HuH-7 (cell line): Measurements from ENCODE around the gene HMGB4.

Experiments used
- DNase-seq: peaks from one replicate; pipeline ENCODE4 v3.0.0; 2011; ENCODE audit warnings: low spot score

Gene HMGB4

GRCh38 chr1:33848205-33848937 is 15.5 kb upstream of the HMGB4 start:
- no peak for DNase-seq

DNA sequence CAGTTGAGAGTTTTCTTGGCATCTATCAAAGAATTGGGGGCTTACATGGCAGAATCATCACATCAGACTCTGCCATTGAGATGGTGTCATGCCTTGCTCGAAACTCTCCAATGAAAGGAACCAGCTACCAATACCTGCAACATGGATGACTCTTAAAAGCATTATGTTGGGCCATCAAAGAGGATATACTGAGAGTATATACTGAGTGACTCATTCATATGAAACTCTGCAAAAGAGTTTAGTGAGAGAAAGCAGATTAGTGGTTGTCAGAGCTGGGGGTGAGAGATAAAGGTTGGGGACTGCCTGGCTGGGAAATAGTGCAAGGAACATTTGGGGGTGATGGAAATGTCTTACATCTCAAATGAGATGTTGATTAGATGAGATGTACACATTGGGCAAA is 14.7 kb upstream of the HMGB4 start:
- no peak for DNase-seq

DNA sequence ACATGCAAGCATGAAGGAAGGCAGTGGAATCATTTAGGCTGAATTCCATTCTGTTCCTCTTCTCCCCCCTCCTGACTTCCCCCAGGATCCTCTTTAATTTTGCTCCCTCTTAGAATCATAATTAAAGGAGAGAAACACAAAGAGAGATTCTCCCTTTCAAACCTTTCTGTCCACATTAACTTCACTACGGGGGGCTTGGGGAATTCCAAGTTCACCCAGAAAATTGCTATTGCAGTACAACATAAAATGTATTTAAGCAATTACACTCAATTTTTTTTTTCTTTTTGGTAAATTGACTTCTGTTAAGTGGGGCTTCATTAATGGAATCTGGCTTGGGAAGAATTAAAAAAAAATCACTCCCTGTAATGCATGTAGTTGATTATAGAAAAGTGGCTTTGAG is 13.4 kb upstream of the HMGB4 start:
- no peak for DNase-seq

DNA sequence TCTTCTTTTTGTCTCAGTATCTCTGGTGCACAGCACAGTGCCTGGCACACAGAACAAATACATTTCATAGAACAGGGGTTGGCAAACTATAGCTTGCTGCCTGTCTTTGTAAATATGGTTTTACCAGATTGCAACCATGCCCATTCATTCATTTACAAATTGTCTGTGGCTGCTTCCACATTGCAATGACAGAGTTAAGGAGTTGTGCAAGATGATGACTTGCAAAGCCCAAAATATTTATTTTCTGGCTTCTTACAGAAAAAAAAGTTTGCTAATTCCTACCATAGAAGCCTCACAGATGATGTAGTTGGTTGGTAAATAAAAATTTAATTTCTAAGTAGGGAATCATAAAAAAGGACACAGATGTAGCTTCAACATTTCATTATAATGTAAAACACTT is 11.2 kb upstream of the HMGB4 start:
- DNase-seq, result no peak

GRCh38 chr1:33853431-33853830 is 10.4 kb upstream of the HMGB4 start:
- no peak for DNase-seq

DNA sequence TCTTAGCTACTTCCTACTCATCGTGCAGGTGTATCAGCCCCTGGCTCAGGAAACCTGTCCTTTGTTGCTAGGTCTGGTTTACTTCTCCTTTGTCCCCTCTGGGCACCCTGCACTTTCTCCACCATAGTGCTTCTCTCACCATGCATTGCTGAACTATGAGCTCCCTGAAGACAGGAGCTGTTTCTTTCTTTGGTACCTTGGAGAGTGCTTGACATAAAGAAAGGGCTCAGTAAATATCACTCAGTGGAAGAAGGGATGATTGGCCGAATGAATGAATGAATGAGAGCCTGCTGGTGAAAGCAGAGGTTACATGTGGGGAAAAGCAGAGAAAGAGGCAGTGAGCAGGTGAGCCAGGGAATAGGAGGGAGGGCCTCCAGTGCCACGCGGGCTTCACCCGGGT is 9.8 kb upstream of the HMGB4 start:
- no peak for DNase-seq

- DNase-seq, result no peak
Measured at GRCh38 chr1:33860671-33861070, 3.2 kb upstream of the HMGB4 start.

- no peak for DNase-seq
Measured at GRCh38 chr1:33864460-33865389, 846 bp downstream of the HMGB4 start.

DNA sequence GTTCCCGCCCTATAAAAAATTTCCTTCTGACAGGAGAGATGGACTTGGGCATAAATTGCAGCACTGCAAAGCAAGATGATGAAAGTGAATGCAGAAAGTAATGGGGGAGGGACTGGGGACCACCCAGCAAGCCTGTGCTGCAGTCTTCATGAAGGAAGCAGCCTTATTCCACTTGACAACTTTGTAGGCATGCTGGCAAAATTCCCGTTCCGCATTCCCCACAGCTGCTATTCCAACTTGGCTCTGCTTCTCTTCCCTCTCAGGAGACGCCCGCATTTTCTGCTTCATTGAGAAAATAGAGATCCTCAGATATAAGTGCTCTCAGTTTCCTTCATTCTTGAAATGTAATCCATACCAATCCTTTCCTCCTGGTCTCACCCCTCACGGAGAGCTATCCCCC is 2.4 kb downstream of the HMGB4 start:
- no peak for DNase-seq

- DNase-seq, result no peak
Measured at GRCh38 chr1:33867684-33868083, 3.8 kb downstream of the HMGB4 start.

GRCh38 chr1:33872275-33872674 is 8.4 kb downstream of the HMGB4 start:
- no peak for DNase-seq

DNA sequence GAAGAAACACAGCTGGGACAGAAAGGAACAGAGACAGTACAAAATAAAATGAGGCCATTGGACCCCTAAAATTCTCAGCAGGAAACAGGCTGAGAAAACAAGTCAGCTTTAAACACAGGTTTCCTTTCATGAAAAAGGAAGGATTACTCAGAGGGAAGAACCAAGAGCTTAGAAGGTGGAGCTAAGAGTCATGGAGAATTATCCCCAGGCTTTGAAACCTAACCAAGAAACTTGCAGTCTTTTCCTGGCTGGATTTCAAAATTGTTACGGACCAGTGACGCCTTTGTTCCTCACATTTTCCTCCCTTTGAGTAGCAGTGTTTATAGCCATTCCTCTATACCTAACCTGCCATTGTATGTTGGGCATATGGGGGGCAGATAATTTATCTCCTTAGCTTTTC is 8.8 kb downstream of the HMGB4 start:
- DNase-seq, result no peak

- no peak for DNase-seq
Measured at GRCh38 chr1:33874636-33875035, 10.8 kb downstream of the HMGB4 start.

- no peak for DNase-seq
Measured at GRCh38 chr1:33875862-33876261, 12.0 kb downstream of the HMGB4 start.

DNA sequence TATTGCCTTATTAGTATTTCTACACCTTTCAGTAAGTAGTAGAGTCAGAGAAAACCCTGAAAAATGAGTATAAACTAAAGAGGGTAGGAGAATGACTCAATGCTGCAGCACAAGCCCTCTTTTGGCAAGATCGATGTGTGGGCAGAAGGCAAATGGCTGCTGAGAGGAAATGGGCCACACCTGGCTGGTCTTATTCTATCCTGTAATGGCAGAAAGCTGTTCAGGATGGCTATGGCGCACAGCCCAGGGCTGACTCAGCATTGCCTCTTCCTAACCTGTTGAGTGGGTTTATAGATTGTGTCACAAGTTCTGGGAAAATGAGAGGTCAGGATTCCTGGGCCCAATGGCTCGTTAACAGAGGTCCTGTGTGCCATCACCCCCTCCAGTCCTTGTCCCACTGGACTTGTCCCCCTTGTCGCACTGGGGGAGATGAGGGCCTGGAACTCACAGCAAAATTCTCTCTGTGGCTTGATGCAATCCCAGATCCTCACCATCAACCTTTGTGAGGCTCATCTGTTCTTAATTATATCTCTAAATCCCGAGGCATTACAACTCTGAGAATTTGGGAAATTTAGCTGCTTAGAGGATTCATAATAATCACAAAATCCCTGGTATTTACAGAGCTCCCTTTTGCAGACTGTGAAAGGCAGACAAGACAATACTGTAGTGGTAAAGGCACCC is 13.2 kb downstream of the HMGB4 start:
- DNase-seq, result no peak

- DNase-seq, result no peak
Measured at GRCh38 chr1:33878392-33878791, 14.5 kb downstream of the HMGB4 start.

- DNase-seq, result no peak
Measured at GRCh38 chr1:33880305-33880704, 16.4 kb downstream of the HMGB4 start.

DNA sequence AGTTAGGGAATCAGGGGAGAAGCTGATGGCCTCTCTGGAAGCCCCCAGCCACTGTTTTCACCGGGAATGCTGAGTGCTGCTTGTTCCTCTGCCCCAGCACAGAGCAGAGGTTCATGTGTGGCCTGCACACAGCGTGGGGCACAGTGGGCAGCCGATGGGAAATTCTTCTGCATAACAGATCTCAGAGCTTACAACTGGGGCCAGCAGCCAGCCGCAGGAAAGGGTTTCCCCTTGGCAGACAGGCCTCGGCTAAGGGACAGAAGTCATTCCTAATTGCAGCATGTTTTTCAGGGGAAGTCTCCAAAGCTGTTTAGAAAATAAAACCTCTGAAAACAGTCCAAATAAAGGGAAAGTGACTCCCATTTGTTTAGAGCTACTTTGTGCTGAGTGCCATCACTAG is 22.6 kb downstream of the HMGB4 start:
- no peak for DNase-seq

DNA sequence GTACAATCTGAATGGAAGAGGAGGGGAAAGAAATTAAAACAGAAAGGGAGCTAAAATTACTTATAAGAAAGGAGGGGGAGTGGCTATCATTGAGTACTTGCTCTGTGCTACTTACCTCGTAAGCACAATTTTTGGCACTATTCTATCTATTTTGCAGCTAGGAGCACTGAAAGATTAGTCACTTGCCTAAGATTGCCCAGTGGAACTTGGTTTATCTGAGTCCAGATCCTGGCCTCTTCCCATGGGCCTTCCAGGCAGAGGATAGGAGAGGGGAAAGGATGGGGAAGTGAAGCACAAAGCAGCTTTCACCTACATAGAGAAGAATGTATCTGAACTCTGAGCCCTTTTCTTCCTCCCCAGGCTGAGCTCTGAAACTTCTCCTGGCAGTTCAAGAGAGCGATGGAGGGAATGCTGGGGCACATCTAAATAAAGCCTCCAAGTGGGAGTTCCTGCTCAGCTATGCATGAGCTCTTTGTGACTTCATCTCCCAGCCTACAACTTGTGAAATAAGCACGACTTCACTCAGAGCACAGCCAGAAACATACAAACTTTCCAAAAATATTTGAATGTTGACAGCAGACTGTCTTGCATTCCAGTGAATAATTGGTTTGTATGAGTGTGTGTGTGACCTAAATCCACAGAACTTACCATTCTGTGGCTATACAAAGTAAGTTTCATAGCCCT is 29.4 kb downstream of the HMGB4 start:
- DNase-seq, result no peak

DNA sequence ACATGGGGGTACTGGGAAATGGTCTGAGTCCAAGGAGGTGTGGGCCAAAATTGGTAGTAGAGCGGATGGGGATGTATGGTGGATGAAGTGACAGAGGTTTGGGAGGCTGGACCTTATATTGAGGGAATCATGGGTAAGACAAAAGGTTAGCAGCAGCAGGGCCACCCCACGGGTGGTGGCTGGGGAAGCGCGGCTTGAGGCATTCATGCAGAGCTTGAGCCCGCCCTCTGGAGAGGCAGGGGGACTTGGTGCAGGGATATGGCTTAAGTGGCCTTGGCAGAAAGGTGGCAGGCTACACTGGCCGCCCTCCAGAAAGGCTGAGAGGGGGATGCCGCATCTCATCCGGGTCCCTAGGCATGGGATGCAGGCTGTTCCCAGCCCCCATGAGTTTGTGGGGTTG is 31.5 kb downstream of the HMGB4 start:
- DNase-seq, result no peak

GRCh38 chr1:33895976-33896375 is 32.1 kb downstream of the HMGB4 start:
- no peak for DNase-seq

- no peak for DNase-seq
Measured at GRCh38 chr1:33897092-33897725, 33.3 kb downstream of the HMGB4 start.
